A549 (cell line): ENCODE measurements around the gene ALDH16A1. TPM values are rescaled to one million over a fixed set of nuclear protein-coding genes. Genes with fewer than 3 reads are reported as not detected.

Experiments used
- ATOH8 ChIP-seq: fragments of 250-450 bp; sonication (Bioruptor Pico); IDR thresholded peaks from 2 replicates; pipeline ENCODE4 v1.5.0; 2020; ENCODE audit warnings: low read depth, mild to moderate bottlenecking, moderate library complexity
- CBX8 ChIP-seq: fragments of 200-600 bp; sonication (generic); IDR thresholded peaks from 2 replicates; pipeline ENCODE4 v1.6.1; 2016
- CEBPB ChIP-seq, 2 experiments: fragments of >200 bp in 1 of 2; sonication (Bioruptor Twin) in 1 of 2; formaldehyde crosslinking in 1 of 2; IDR thresholded peaks; 2 replicates each; pipeline ENCODE4 v1.6.1; 2012 to 2016
- CHD4 ChIP-seq: fragments of 200-600 bp; sonication (generic); IDR thresholded peaks from 2 replicates; pipeline ENCODE4 v1.6.1; 2016; ENCODE audit warnings: antibody characterized with exemption, mild to moderate bottlenecking, borderline replicate concordance
- CTCF ChIP-seq: fragments of >200 bp; sonication (Bioruptor Twin); formaldehyde crosslinking; IDR thresholded peaks from 3 replicates; pipeline ENCODE4 v1.5.1; 2016
- E2F6 ChIP-seq: IDR thresholded peaks from 2 replicates; pipeline ENCODE4 v1.6.1; 2012; ENCODE audit warnings: low read depth, borderline replicate concordance
- EHF ChIP-seq: fragments of 250-450 bp; sonication (Bioruptor Pico); IDR thresholded peaks from 2 replicates; pipeline ENCODE4 v1.5.0; 2020; ENCODE audit warnings: mild to moderate bottlenecking
- EHMT2 ChIP-seq: fragments of 200-600 bp; sonication (generic); IDR thresholded peaks from 2 replicates; pipeline ENCODE4 v1.6.1; 2016; ENCODE audit warnings: antibody characterized with exemption, low read depth, mild to moderate bottlenecking, moderate library complexity
- FOSB ChIP-seq: fragments of 250-450 bp; sonication (Bioruptor Pico); IDR thresholded peaks from 2 replicates; pipeline ENCODE4 v1.5.0; 2020; ENCODE audit warnings: mild to moderate bottlenecking, moderate library complexity
- FOSL2 ChIP-seq, 2 experiments: fragments of 450-650 bp in 1 of 2; fragments of >200 bp in 1 of 2; sonication (Bioruptor Twin) in 1 of 2; formaldehyde crosslinking; IDR thresholded peaks; 2 replicates each; pipeline versions ENCODE4 v1.5.0 to v1.6.1; 2016 to 2020; ENCODE audit warnings: mild to moderate bottlenecking in 1 of 2, moderate library complexity in 1 of 2
- HDAC2 ChIP-seq: fragments of 200-600 bp; sonication (generic); IDR thresholded peaks from 2 replicates; pipeline ENCODE4 v1.6.1; 2016
- HES2 ChIP-seq: fragments of >200 bp; sonication (Bioruptor Twin); formaldehyde crosslinking; IDR thresholded peaks from 2 replicates; pipeline ENCODE4 v1.6.1; 2016
- HEYL ChIP-seq: fragments of 250-450 bp; sonication (Bioruptor Pico); IDR thresholded peaks from 2 replicates; pipeline ENCODE4 v1.8.0; 2021; ENCODE audit warnings: mild to moderate bottlenecking, moderate library complexity
- HMGXB4 ChIP-seq: fragments of 250-450 bp; sonication (Bioruptor Pico); IDR thresholded peaks from 2 replicates; pipeline ENCODE4 v1.5.0; 2021; ENCODE audit warnings: mild to moderate bottlenecking, moderate library complexity, borderline replicate concordance
- HOXB13 ChIP-seq: fragments of 250-450 bp; sonication (Bioruptor Pico); IDR thresholded peaks from 2 replicates; pipeline ENCODE4 v1.5.0; 2020; ENCODE audit warnings: low read depth, mild to moderate bottlenecking, moderate library complexity
- KDM1A ChIP-seq: fragments of 200-600 bp; sonication (generic); IDR thresholded peaks from 2 replicates; pipeline ENCODE4 v1.6.1; 2016; ENCODE audit warnings: low read depth, mild to moderate bottlenecking
- KDM5A ChIP-seq: fragments of 200-600 bp; sonication (generic); IDR thresholded peaks from 2 replicates; pipeline ENCODE4 v1.6.1; 2016; ENCODE audit warnings: antibody characterized with exemption, mild to moderate bottlenecking
- MAFK ChIP-seq: fragments of 450-650 bp; IDR thresholded peaks from 2 replicates; pipeline ENCODE4 v1.6.1; 2014; ENCODE audit not compliant: partially characterized antibody
- MAZ ChIP-seq: fragments of 150-350 bp; IDR thresholded peaks from 2 replicates; pipeline ENCODE4 v1.6.1; 2014; ENCODE audit warnings: antibody characterized with exemption, low read depth, low read length, borderline replicate concordance
- NFE2L2 ChIP-seq: fragments of 150-350 bp; conservative IDR thresholded peaks from 2 replicates; pipeline ENCODE4 v1.6.1; 2014; ENCODE audit warnings: low read length
- NPAS2 ChIP-seq: fragments of 250-450 bp; sonication (Bioruptor Pico); IDR thresholded peaks from 2 replicates; pipeline ENCODE4 v1.8.0; 2022; ENCODE audit warnings: mild to moderate bottlenecking, moderate library complexity, borderline replicate concordance
- PBX3 ChIP-seq: IDR thresholded peaks from 2 replicates; pipeline ENCODE4 v1.6.1; 2012
- PHF8 ChIP-seq: fragments of 200-600 bp; sonication (generic); IDR thresholded peaks from 2 replicates; pipeline ENCODE4 v1.6.1; 2016; ENCODE audit warnings: low read depth, mild to moderate bottlenecking, antibody characterized with exemption, moderate library complexity, borderline replicate concordance
- RARB ChIP-seq: fragments of 250-450 bp; sonication (Bioruptor Pico); IDR thresholded peaks from 2 replicates; pipeline ENCODE4 v1.8.0; 2021; ENCODE audit warnings: mild to moderate bottlenecking, moderate library complexity
- RFX5 ChIP-seq: fragments of 450-650 bp; IDR thresholded peaks from 2 replicates; pipeline ENCODE4 v1.7.1; 2014; ENCODE audit warnings: antibody characterized with exemption, mild to moderate bottlenecking, moderate library complexity
- RNF2 ChIP-seq: fragments of 200-600 bp; sonication (generic); IDR thresholded peaks from 2 replicates; pipeline ENCODE4 v1.6.1; 2016; ENCODE audit warnings: low read depth, mild to moderate bottlenecking, antibody characterized with exemption, moderate library complexity, borderline replicate concordance
- SREBF2 ChIP-seq: fragments of 450-650 bp; IDR thresholded peaks from 2 replicates; pipeline ENCODE4 v1.6.1; 2014; ENCODE audit warnings: mild to moderate bottlenecking, moderate library complexity
- TP53 ChIP-seq: fragments of 250-450 bp; sonication (Bioruptor Pico); IDR thresholded peaks from 2 replicates; pipeline ENCODE4 v1.5.0; 2021; ENCODE audit warnings: mild to moderate bottlenecking, moderate library complexity
- ZC3H11A ChIP-seq: fragments of 450-650 bp; IDR thresholded peaks from 2 replicates; pipeline ENCODE4 v1.6.1; 2014; ENCODE audit warnings: antibody characterized with exemption, mild to moderate bottlenecking
- ZFP36 ChIP-seq: fragments of 450-650 bp; IDR thresholded peaks from 2 replicates; pipeline ENCODE4 v1.6.1; 2014; ENCODE audit warnings: borderline replicate concordance; ENCODE audit not compliant: partially characterized antibody
- polyA plus RNA-seq, 4 experiments: library from polyadenylated mRNA; depleted of rRNA in 3 of 4; stranded (reverse); fragments of >200 nt; fragmentation: RNase III in 1 of 4; extraction: RNeasy Plus Mini Kit Qiagen cat#74134 plus additional on column Dnase treatment in 1 of 4; gene quantifications; 2 replicates in 3 of 4; 3 replicates in 1 of 4; pipeline ENCODE4 v1.2.3, GENCODE V29; 2011 to 2017

The ALDH16A1 gene
- polyA plus RNA-seq, 2 of the 4 experiments (the other 2 are of a cell fraction) = 10.2 to 23.0 TPM

- TF ChIP-seq HOXB13 (CRISPR knock-in tag) (peak; percentile 55; the same call in 1 of the 2 replicates), HDAC2 (no peak), HMGXB4 (peak; percentile 98), KDM1A (no peak), TP53 (CRISPR knock-in tag) (peak; percentile 96), ZFP36 (no peak), NFE2L2 (no peak), RNF2 (no peak), PBX3 (no peak; the same call in none of the 2 replicates), RARB (CRISPR knock-in tag) (peak; percentile 99), CBX8 (no peak), HEYL (CRISPR knock-in tag) (no peak), NPAS2 (CRISPR knock-in tag) (no peak), CTCF (no peak), CEBPB (IDR thresholded peaks at IDR 0.05) (no peak; a peak in 1 of 4 replicates), KDM5A (no peak), ZC3H11A (no peak), FOSB (CRISPR knock-in tag) (peak; percentile 99), ATOH8 (CRISPR knock-in tag) (peak; percentile 90; the same call in 1 of the 2 replicates), SREBF2 (no peak), FOSL2 (IDR thresholded peaks at IDR 0.05) (no peak), FOSL2 (CRISPR knock-in tag; IDR thresholded peaks at IDR 0.05) (peak; percentile 50; the same call in 1 of the 2 replicates), HES2 (no peak), E2F6 (peak; percentile 47; the same call in 1 of the 2 replicates), EHMT2 (no peak), MAFK (peak; percentile 4), CHD4 (no peak), MAZ (no peak), EHF (CRISPR knock-in tag) (peak; percentile 91), PHF8 (no peak), RFX5 (no peak)
These were observed 39.8 kb downstream of the ALDH16A1 start (continued) for GRCh38 chr19:49492573-49493405.
